BE2C (cell line): ENCODE results near the gene USP5.

Experiments used
- DNase-seq: peaks from one replicate; pipeline ENCODE4 v3.0.0-alpha.2; 2020
- H3K27me3 ChIP-seq: fragments of 250-450 bp; sonication (Bioruptor Pico); 2 replicates; pipeline ENCODE4 v1.5.1; 2020; ENCODE audit warnings: mild to moderate bottlenecking
- H3K36me3 ChIP-seq: fragments of 250-450 bp; sonication (Bioruptor Pico); 2 replicates; pipeline ENCODE4 v1.5.1; 2020; ENCODE audit warnings: mild to moderate bottlenecking
- H3K4me1 ChIP-seq: fragments of 250-450 bp; sonication (Bioruptor Pico); 2 replicates; pipeline ENCODE4 v1.5.1; 2020
- H3K4me3 ChIP-seq: 2 replicates; pipeline ENCODE4 v1.5.1; 2011; ENCODE audit warnings: low read depth, low read length
- H3K9me3 ChIP-seq: fragments of 250-450 bp; sonication (Bioruptor Pico); 2 replicates; pipeline ENCODE4 v1.5.1; 2020
- TF ChIP-seq, protein P1 (sequence below): IDR thresholded peaks from 2 replicates; pipeline ENCODE4 v1.5.1; 2012; ENCODE audit warnings: mild to moderate bottlenecking, low read depth, low read length

The USP5 gene

DNA sequence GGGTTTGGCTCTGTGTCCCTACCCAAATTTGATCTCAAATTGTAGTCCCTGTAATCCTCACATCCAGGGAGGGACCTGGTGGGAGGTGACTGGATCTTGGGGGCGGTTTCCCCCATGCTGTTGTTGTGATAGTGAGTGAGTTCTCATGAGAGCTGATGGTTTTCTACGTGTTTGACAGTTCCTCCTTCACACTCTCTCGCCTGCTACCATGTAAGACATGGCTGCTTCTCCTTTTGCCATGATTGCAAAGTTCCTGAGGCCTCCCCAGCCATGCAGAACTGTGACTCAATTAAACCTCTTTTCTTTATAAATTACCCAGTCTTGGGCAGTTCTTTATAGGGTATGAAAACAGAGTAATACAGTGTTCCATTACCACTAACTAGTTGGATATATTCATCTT is 42.4 kb downstream of the USP5 start:
- TF ChIP-seq, protein P1, sequence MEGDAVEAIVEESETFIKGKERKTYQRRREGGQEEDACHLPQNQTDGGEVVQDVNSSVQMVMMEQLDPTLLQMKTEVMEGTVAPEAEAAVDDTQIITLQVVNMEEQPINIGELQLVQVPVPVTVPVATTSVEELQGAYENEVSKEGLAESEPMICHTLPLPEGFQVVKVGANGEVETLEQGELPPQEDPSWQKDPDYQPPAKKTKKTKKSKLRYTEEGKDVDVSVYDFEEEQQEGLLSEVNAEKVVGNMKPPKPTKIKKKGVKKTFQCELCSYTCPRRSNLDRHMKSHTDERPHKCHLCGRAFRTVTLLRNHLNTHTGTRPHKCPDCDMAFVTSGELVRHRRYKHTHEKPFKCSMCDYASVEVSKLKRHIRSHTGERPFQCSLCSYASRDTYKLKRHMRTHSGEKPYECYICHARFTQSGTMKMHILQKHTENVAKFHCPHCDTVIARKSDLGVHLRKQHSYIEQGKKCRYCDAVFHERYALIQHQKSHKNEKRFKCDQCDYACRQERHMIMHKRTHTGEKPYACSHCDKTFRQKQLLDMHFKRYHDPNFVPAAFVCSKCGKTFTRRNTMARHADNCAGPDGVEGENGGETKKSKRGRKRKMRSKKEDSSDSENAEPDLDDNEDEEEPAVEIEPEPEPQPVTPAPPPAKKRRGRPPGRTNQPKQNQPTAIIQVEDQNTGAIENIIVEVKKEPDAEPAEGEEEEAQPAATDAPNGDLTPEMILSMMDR: no peak
- Histone ChIP-seq H3K4me3 (no peak overlapping the region), H3K27me3 (no peaks in the 10 kb centered on the region), H3K9me3 (no peaks in the 10 kb centered on the region), H3K4me1 (peaks cover 3% of the 10 kb centered on the region), H3K36me3 (no peaks in the 10 kb centered on the region)
- DNase-seq: no peak

DNA sequence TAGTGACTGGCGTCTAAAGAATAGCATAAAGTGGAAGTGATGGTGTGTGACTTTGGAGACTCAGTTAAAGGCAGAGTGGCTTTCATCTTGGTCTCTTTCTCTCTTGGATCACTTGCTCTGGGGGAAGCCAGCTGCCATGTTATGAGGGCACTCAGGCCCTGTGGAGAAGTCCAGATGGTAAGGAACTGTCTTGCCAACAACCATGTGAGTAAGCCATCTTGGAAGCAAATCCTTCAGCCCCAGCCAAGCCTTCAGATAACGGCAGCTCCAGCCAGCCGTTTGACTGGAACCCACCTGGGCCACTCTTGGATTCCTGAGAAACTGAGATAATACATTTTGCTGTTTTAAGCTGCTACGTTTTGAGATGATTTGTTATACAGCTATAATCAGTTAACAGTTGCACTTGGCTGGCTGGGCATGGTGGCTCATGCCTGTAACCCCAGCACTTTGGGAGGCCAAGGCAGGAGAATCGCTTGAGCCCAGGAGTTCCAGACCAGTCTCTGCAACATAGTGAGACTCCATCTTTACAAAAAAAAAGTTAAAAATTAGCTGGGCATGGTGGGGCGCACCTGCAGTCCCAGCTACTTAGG is 45.0 kb downstream of the USP5 start:
- H3K36me3 ChIP-seq: no peaks in the 10 kb centered on the region
- no peaks in the 10 kb centered on the region for H3K27me3 ChIP-seq
- H3K4me1 ChIP-seq: no peaks in the 10 kb centered on the region
- no peak for DNase-seq
- H3K9me3 ChIP-seq: no peaks in the 10 kb centered on the region
- TF ChIP-seq, protein P1: no peak
- no peak overlapping the region for H3K4me3 ChIP-seq

DNA sequence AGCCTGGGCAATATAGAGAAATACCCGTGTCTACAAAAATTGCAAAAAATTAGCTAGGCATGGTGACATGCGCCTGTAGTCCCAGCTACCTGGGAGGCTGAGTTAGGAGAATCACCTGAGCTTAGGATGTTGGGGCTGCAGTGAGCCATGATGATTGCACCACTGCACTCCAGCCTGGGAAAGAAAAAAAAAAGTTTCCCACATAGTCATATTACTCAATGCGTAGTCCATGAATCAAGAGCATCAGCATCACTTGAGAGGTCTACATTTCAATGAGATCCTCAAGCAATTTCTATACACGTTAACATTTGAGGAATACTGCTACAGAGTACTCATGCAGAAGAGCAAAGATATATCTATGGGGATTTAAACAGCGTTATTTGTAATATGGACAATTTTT is 47.5 kb downstream of the USP5 start:
- H3K36me3 ChIP-seq: no peaks in the 10 kb centered on the region
- H3K4me1 ChIP-seq: peaks cover 7% of the 10 kb centered on the region
- TF ChIP-seq, protein P1: no peak
- no peak overlapping the region for H3K4me3 ChIP-seq
- no peaks in the 10 kb centered on the region for H3K9me3 ChIP-seq
- no peak for DNase-seq
- H3K27me3 ChIP-seq: no peaks in the 10 kb centered on the region

DNA sequence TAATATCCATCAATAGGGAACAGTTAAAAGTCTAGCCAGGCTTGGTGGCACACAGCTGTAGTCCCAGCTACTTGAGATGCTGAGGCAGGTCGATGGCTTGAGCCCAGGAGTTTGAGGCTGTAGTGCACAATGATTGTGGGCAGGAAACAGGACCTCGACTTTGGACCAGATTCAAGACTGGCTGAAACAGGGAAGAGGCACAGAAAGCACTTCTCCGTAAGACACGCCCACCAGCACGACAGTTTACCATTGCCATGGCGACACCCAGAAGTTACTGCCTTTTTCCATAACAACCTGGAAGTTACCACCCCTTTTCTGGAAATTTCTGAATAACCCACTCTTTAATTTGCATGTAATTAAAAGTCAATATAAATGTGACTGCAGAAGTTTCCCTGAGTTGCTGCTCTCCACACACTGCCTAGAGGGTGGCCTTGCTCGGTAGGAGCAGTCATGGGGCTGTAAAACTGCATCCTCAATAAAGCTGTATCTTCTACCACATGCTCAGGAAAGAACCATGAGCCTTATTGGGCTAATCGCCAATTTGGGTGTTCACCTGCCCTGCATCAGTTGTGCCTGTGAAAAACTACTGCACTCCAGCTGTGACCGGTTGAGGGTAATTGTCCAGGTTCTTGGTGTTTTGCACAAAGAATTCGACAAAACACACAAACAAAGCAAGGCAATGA is 48.0 kb downstream of the USP5 start:
- no peak for DNase-seq
- H3K9me3 ChIP-seq: no peaks in the 10 kb centered on the region
- no peaks in the 10 kb centered on the region for H3K27me3 ChIP-seq
- H3K4me3 ChIP-seq: no peak overlapping the region
- TF ChIP-seq, protein P1: no peak
- H3K4me1 ChIP-seq: peaks cover 7% of the 10 kb centered on the region
- no peaks in the 10 kb centered on the region for H3K36me3 ChIP-seq

DNA sequence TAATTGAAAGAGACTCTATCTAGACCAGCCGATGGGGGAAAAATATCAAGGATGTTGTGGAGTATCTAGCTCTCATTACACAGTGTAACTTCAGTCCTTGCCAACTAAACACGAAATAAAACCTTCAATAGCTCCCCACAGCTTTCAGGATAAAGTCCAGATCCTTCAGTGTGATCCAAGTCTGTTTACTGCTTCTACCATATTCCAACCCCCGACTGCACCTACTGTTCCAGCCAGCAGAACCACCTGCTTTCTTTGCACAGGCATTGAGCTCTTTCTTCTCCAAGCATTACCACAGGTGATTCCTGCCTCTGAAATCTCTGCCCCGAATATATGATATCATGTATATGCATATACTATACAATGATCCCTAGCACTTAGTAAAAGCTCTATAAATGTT is 50.5 kb downstream of the USP5 start:
- Histone ChIP-seq H3K4me3 (no peak overlapping the region), H3K27me3 (no peaks in the 10 kb centered on the region), H3K9me3 (no peaks in the 10 kb centered on the region), H3K4me1 (peaks cover 7% of the 10 kb centered on the region), H3K36me3 (no peaks in the 10 kb centered on the region)
- DNase-seq: no peak
- TF ChIP-seq, protein P1: no peak

DNA sequence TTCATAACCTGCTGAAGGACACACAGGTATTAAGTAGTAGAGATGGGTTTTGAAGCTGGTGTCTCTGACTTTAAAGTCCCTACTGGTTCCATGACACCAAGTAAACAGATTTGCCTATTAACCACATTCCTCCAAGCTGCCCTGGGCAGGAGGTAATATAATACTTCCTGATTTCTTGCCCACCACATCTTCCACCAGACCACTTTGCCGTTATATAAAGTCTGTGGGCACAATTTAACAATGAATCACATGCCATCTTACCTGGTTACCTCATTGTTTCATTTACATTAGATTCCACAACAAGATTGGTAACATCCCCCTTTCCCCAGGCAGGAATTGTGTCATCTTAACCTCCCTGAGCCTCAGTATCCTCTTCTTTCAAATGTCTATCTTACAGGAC is 51.8 kb downstream of the USP5 start:
- TF ChIP-seq, protein P1: no peak
- H3K36me3 ChIP-seq: no peaks in the 10 kb centered on the region
- H3K4me3 ChIP-seq: no peak overlapping the region
- peaks cover 7% of the 10 kb centered on the region for H3K4me1 ChIP-seq
- H3K27me3 ChIP-seq: no peaks in the 10 kb centered on the region
- no peaks in the 10 kb centered on the region for H3K9me3 ChIP-seq
- DNase-seq: no peak
